Activated T-cell treated with anti-CD3 and anti-CD28 coated beads for 24 hours (primary cell): Measurements from ENCODE around the gene ZNF286A.
"Not testable (repeated sequence)": the region's sequence is repeated elsewhere in the genome, so short reads cannot be mapped to it uniquely, and the experiment has no call there.

ENCODE experiments used
- DNase-seq: peaks from one replicate; pipeline ENCODE4 v3.0.0-alpha.2; 2020; ENCODE audit warnings: low read depth

ZNF286A gene

DNA sequence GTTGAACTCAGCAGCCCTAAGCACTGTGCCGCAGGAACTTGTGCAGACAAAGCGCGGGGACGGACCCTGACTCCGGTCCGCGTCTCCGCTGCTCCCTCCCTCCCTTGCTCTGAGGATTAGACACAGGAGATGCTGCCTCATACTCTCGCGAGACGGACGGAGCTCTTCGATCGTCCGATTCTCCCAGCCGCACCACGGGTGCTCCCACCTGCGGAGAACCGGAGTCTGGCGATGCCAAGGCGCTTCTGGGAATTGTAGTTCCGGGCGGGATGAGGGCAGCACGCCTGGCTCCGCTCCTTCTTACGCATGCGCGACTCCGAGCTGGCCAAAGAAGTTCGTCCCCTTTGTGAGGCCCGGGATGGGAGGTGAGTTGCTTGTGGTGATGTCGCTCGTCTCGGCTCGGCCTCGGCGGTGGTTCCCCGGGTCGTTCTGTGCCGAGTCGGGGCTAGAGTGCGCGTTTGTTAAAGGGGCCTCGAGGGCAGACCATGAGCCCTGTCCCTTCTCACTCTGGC, at the start of gene ZNF286A:
Gene ZNF286A (plus strand): TSS at position 340 of the 512 bp plus-strand sequence. CDS start 578 bp downstream, outside the sequence.
- peak; percentile 97 for DNase-seq

GRCh38 chr17:15649861-15650421, 49.6 kb upstream of the ZNF286A start:
- DNase-seq, result no peak

GRCh38 chr17:15650741-15651582, 48.6 kb upstream of the ZNF286A start:
- DNase-seq, result no peak

- no peak for DNase-seq
Measured at GRCh38 chr17:15651583-15652110, 47.9 kb upstream of the ZNF286A start.

GRCh38 chr17:15652960-15653359, 46.6 kb upstream of the ZNF286A start:
- DNase-seq, result no peak

GRCh38 chr17:15654401-15654800, 45.2 kb upstream of the ZNF286A start:
- DNase-seq, result not testable (repeated sequence)

DNA sequence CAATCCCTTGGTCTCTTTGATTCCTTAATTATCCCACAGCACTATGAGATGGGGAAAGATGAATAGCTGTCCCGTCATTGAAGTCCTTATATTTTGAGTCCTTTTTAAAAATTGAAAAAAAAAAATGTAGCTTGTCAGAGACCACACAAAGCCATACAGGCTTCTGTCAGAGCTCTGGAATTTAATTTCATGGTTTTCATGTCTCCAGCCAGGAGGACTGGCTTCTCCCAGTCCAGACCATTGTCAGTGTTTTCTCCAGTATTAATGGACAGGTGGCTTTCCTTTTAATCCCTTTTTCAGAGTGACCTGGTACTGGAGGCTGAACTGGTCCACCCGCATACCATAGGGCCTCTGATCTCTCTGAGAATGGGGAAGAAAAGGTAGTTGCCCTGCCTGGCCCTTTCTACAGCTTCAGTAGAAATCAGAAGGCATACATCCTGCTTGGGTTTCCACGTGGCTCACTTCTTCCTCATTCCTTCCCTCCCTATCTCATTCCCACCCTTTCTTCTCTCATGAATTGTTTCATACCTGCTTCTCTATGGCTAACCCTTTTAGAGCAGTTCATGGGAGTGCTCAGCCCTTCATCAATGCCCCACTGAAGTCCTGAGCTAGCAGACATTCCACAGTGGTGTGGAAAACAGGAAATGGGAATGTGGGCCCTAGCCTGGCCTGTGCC, 44.5 kb upstream of the ZNF286A start:
- no peak for DNase-seq

DNA sequence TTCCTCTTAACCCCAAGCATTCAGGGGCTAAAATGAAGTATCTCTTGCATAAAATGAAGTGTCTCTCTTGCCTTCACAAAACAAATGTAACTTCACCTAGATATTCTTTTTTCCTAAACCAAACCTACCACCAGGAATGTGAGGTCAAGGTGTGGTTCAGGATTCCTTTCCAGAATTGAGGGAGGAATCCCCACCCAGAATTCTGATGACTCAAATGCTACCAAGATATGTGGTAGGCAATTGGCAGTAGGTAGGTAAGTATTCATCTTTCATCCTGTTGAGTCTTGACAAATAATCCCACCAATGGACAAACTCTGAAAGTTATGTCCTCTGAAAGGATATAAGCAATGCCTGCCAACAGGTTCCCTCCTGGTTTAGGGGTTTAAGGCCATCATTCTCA, 41.7 kb upstream of the ZNF286A start:
- DNase-seq, result no peak

DNA sequence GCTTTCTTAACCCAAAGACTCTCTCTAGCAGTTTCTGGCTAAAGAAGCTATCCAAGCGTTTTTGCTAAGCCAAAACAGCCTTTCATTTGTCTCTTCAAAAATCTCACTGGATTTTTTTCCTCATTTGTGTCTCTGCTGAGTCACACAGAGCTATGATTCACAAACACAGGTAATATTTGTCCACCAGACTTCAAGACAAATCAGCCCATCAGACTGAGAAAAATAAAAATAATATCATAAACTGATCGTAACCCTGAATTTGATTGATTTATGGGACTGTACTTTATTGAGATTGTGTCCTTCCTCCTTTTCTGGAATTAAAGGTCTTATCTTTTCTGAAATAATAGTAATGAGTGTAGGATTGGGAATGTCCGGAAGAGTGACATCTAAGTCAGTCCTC, 41.3 kb upstream of the ZNF286A start:
- no peak for DNase-seq

DNA sequence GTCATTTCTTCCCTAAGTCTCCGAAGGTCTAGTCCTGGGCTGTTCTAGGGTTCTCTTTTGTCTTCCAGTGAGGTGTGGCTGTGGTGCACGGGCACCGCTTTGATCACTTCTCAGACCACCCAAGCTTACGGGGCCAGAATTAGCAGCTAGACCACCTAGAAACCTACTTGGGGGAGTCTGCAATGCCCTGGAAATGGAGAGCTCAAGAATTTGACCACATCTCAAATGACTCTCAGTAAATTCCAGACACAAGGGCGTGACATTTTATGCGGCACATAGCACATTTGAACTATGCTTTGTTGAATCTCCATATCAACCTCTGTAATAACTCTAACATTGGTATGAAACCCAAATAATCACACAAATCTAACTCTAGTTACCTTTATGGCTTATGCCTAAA, 40.3 kb upstream of the ZNF286A start:
- no peak for DNase-seq

DNA sequence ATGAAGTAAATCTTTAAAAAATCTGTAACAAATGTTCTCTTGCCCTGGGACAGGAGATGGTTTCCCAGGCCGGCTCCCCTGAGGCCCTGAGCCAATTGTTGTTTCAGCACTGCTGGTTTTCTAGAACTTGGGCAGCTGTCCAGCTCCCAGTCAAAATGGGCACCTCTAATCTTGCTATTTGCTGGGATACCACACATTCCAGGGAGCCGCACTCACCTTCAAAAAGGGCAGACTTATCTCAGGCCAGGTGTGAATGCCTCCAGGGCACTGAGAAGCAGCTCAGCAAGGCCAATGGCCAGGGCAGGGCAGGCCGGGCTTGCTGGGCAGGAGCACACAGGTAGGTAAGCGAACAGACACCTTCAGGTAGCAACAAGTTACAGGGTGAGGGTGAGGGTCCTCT, 39.9 kb upstream of the ZNF286A start:
- DNase-seq, result no peak

DNA sequence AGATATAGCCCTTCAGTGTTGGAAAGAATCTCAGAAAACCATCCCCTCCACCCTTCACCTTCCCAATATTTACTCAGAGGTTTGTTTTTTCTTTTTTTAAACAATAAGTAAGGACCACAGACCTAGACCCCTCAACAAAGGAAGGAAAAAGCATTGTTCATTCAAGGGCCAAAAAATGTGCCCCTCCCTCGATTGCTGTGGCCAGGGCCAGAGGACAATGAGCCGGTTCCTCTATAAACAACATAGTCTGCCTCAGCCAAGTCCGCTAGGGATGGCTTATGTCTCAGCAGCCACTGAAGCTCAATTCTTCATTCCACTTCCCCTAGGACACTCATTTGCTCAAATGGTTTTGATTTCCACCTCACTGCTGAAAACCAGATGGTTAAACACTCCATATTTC, 39.5 kb upstream of the ZNF286A start:
- no peak for DNase-seq

DNA sequence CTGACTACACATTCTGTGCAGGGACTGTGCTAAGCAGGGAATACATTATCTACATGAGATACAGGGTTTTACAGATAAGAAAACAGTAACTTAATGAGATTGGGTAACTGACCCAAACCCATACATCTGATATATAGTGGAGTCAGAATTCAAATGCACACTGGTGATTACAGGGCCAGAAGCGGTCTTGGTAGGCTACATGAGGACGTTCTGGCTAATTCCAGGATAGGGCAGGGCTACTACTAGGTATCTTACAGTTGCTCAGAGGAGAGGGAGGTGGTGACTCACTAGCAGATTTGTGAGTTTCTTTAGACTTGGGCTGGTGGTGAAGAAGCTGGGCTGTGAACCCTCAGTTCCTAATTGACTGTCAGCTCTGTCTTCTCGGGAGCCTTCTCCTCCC, 36.9 kb upstream of the ZNF286A start:
- DNase-seq, result no peak

DNA sequence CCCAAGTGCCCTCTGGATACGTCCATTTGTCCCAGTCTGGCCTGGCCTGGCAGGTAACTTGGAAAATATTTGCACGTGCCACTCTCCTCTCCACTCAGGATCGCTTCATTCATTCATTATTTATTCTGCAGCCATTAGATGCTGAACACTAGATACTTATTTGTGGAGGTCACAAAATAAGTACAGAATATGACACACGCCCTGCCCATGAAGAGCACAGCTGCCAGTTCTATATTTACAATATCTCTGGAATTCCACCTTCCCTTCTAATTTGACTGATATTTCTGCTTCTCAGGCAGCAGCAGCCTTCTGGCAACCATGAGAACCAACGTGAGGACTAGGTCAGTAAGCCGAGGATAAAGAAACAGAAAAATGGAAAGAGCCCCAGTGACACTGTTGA, 36.4 kb upstream of the ZNF286A start:
- no peak for DNase-seq

GRCh38 chr17:15663691-15664090, 35.9 kb upstream of the ZNF286A start:
- no peak for DNase-seq

DNA sequence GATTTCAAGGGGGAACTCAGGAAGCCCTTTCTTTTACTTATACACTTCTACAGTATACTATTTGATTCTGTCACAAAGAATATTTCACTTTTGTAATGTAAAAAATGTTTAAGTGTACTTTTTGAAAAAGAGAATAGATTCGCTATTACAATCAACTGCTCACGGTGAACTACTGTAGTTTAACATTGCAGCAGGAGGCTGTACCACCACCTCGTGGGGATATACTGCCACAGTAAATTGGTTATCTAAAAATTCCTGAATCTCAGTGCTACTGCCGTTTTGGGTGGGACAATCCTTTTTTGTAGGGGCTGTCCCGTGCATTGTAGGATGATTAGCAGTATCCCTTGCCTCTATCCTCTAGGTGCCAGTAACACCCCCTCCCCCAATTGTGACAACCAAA, 30.0 kb upstream of the ZNF286A start:
- not testable (repeated sequence) for DNase-seq

DNA sequence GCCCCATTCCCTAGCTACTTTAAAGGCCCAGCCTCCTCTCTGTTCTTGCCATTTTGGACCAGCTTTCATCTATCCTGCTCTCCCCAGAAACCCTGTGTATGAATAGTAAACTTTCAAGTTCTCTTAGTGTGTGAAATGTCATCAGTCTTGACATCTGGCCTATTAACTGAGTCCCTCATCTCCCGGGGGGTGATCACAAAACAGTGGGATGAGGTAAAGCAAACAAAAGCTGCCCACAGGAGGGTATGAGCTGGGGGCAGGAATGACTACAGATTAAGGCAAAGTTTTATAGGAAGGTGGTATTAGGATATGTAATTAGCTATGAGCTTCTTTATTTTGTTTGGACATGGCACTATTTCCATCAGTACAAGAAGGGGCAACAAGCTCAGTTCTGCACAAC, 24.9 kb upstream of the ZNF286A start:
- DNase-seq, result not testable (repeated sequence)

- not testable (repeated sequence) for DNase-seq
Measured at GRCh38 chr17:15675991-15676390, 23.6 kb upstream of the ZNF286A start.

DNA sequence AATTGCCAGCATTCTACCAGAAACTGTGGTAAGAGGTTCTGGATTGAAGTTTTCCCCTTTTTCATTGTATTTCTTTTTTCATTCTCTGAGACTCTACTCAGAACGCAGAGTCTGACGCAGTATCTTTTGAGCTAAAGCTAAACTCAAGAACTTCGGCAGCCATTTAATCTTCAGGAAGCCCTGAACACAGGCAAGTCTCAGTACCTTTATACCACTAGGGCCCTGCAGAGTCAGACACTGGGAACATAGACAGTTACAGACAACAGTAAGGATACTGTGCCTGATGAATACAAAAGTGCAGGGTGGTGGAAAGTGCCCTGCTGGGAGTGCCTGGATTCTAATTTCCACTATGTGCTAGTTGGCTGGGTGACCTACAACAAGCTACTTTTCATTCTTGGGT, 16.4 kb upstream of the ZNF286A start:
- DNase-seq, result not testable (repeated sequence)

- peak; percentile 75 for DNase-seq
Measured at GRCh38 chr17:15683824-15684478, 15.6 kb upstream of the ZNF286A start, which contains the start of gene TRIM16. Gene TRIM16 (minus strand): TSS chr17:15684311. CDS start chr17:15651609, 32,702 bp downstream.

GRCh38 chr17:15687494-15687893, 12.1 kb upstream of the ZNF286A start:
- DNase-seq, result not testable (repeated sequence)

- not testable (repeated sequence) for DNase-seq
Measured at GRCh38 chr17:15698967-15699366, 585 bp upstream of the ZNF286A start.
